ENCODE results near the gene HTR2A. TPM values are rescaled to one million over a fixed set of nuclear protein-coding genes. Genes with fewer than 3 reads are reported as not detected.

The HTR2A gene
- total RNA-seq, 1 donor from 2014 or later = not detected

- H3K27me3 ChIP-seq (ENCODE audit: insufficient read depth, low read length) = no peaks in the 10 kb centered on the region
- H3K36me3 ChIP-seq (ENCODE audit: insufficient read depth, low read length) = no peaks in the 10 kb centered on the region
- no peaks in the 10 kb centered on the region for H3K4me1 ChIP-seq (ENCODE audit: insufficient read depth, low read length)
- no peaks in the 10 kb centered on the region for H3K9me3 ChIP-seq (ENCODE audit: insufficient read depth, low read depth, low read length)
- no peaks in the 10 kb centered on the region for H3K79me2 ChIP-seq (ENCODE audit: insufficient read depth, low read length)
- H3K4me2 ChIP-seq (ENCODE audit: low read length) = no peak overlapping the region
- peak; percentile 8 for DNase-seq (ENCODE audit: low read depth)
- no peaks in the 10 kb centered on the region for H3K9me3 Mint-ChIP-seq (ENCODE audit: unreplicated experiment)
- H4K20me1 ChIP-seq (ENCODE audit: insufficient read depth, low read length) = no peaks in the 10 kb centered on the region
- TF ChIP-seq EZH2 (IDR thresholded peaks at IDR 0.05; ENCODE audit: insufficient read depth, low read length) = no peak
- no peak for TF ChIP-seq CTCF (IDR thresholded peaks at IDR 0.05; ENCODE audit: insufficient read depth, low read depth, low read length)
- no peaks in the 10 kb centered on the region for H3K27me3 Mint-ChIP-seq (ENCODE audit: low read depth, unreplicated experiment)
- no peaks in the 10 kb centered on the region for H3K4me1 Mint-ChIP-seq (ENCODE audit: low read depth, unreplicated experiment)
- H3K27ac Mint-ChIP-seq (ENCODE audit: unreplicated experiment) = no peak overlapping the region
- H3K27ac ChIP-seq (ENCODE audit: low read depth, low read length) = no peak overlapping the region
- H3K9ac ChIP-seq (ENCODE audit: low read length) = no peak overlapping the region
- no peak overlapping the region for H3K4me3 Mint-ChIP-seq (ENCODE audit: unreplicated experiment)
- no peak for FAIRE-seq
- H2AFZ ChIP-seq (ENCODE audit: low read depth, low read length) = peak overlapping the region; percentile 32
- no peaks in the 10 kb centered on the region for H3K36me3 Mint-ChIP-seq (ENCODE audit: low read depth, unreplicated experiment)
- H3K4me3 ChIP-seq (ENCODE audit: insufficient read depth, low read depth, low read length) = no peak overlapping the region
These were observed 30.7 kb downstream of the HTR2A start for GRCh38 chr13:46866150-46866549.

GRCh38 chr13:46864941-46865340 lies 31.9 kb downstream of the HTR2A start:
- no peaks in the 10 kb centered on the region for H3K9me3 Mint-ChIP-seq (ENCODE audit: unreplicated experiment)
- Histone ChIP-seq H3K4me2 (ENCODE audit: low read length) (no peak overlapping the region), H3K79me2 (ENCODE audit: insufficient read depth, low read length) (no peaks in the 10 kb centered on the region), H4K20me1 (ENCODE audit: insufficient read depth, low read length) (no peaks in the 10 kb centered on the region), H3K9ac (ENCODE audit: low read length) (no peak overlapping the region), H3K36me3 (ENCODE audit: insufficient read depth, low read length) (no peaks in the 10 kb centered on the region), H3K4me1 (ENCODE audit: insufficient read depth, low read length) (no peaks in the 10 kb centered on the region), H3K27me3 (ENCODE audit: insufficient read depth, low read length) (no peaks in the 10 kb centered on the region), H3K27ac (ENCODE audit: low read depth, low read length) (no peak overlapping the region), H3K9me3 (ENCODE audit: insufficient read depth, low read depth, low read length) (no peaks in the 10 kb centered on the region), H3K4me3 (ENCODE audit: insufficient read depth, low read depth, low read length) (no peak overlapping the region), H2AFZ (ENCODE audit: low read depth, low read length) (no peak overlapping the region)
- no peaks in the 10 kb centered on the region for H3K4me1 Mint-ChIP-seq (ENCODE audit: low read depth, unreplicated experiment)
- DNase-seq (ENCODE audit: low read depth) = no peak
- TF ChIP-seq EZH2 (IDR thresholded peaks at IDR 0.05; ENCODE audit: insufficient read depth, low read length) (no peak), CTCF (IDR thresholded peaks at IDR 0.05; ENCODE audit: insufficient read depth, low read depth, low read length) (no peak)
- no peak for FAIRE-seq
- no peak overlapping the region for H3K4me3 Mint-ChIP-seq (ENCODE audit: unreplicated experiment)
- H3K36me3 Mint-ChIP-seq (ENCODE audit: low read depth, unreplicated experiment) = no peaks in the 10 kb centered on the region
- no peaks in the 10 kb centered on the region for H3K27me3 Mint-ChIP-seq (ENCODE audit: low read depth, unreplicated experiment)
- H3K27ac Mint-ChIP-seq (ENCODE audit: unreplicated experiment) = no peak overlapping the region

- H3K36me3 Mint-ChIP-seq (ENCODE audit: low read depth, unreplicated experiment) = no peaks in the 10 kb centered on the region
- H3K4me3 Mint-ChIP-seq (ENCODE audit: unreplicated experiment) = no peak overlapping the region
- H3K27me3 Mint-ChIP-seq (ENCODE audit: low read depth, unreplicated experiment) = no peaks in the 10 kb centered on the region
- H3K27me3 ChIP-seq (ENCODE audit: insufficient read depth, low read length) = no peaks in the 10 kb centered on the region
- no peaks in the 10 kb centered on the region for H3K9me3 ChIP-seq (ENCODE audit: insufficient read depth, low read depth, low read length)
- H3K9ac ChIP-seq (ENCODE audit: low read length) = no peak overlapping the region
- no peak overlapping the region for H3K27ac Mint-ChIP-seq (ENCODE audit: unreplicated experiment)
- H2AFZ ChIP-seq (ENCODE audit: low read depth, low read length) = no peak overlapping the region
- no peak overlapping the region for H3K4me3 ChIP-seq (ENCODE audit: insufficient read depth, low read depth, low read length)
- no peaks in the 10 kb centered on the region for H3K9me3 Mint-ChIP-seq (ENCODE audit: unreplicated experiment)
- H3K36me3 ChIP-seq (ENCODE audit: insufficient read depth, low read length) = no peaks in the 10 kb centered on the region
- no peaks in the 10 kb centered on the region for H3K4me1 Mint-ChIP-seq (ENCODE audit: low read depth, unreplicated experiment)
- TF ChIP-seq CTCF (IDR thresholded peaks at IDR 0.05; ENCODE audit: insufficient read depth, low read depth, low read length) (no peak), EZH2 (IDR thresholded peaks at IDR 0.05; ENCODE audit: insufficient read depth, low read length) (no peak)
- no peak overlapping the region for H3K4me2 ChIP-seq (ENCODE audit: low read length)
- DNase-seq (ENCODE audit: low read depth) = no peak
- no peaks in the 10 kb centered on the region for H4K20me1 ChIP-seq (ENCODE audit: insufficient read depth, low read length)
- no peak overlapping the region for H3K27ac ChIP-seq (ENCODE audit: low read depth, low read length)
- no peaks in the 10 kb centered on the region for H3K4me1 ChIP-seq (ENCODE audit: insufficient read depth, low read length)
- no peaks in the 10 kb centered on the region for H3K79me2 ChIP-seq (ENCODE audit: insufficient read depth, low read length)
- FAIRE-seq = no peak
These were observed 34.9 kb downstream of the HTR2A start for GRCh38 chr13:46861959-46862358.
